Caco-2 (cell line): Measurements from ENCODE around the gene TMPRSS11D. TPM values are rescaled to one million over a fixed set of nuclear protein-coding genes. Genes with fewer than 3 reads are reported as not detected.

Source experiments
- BruUV-seq: library from RNA; stranded (reverse); fragments of 400-500 nt; replicated peaks from 2 replicates; lab custom pipeline; 2021; lab: Mats Ljungman, UMichigan
- CTCF ChIA-PET: fragments of 300-600 bp; sonication (Branson Sonifier 250); formaldehyde crosslinking; loops from one replicate; lab custom pipeline; 2022; ENCODE audit warnings: antibody characterized with exemption; lab: Charles Lee
- POLR2A ChIA-PET: fragments of 300-600 bp; sonication (Branson Sonifier 250); formaldehyde crosslinking; loops from one replicate; lab custom pipeline; 2022; ENCODE audit warnings: antibody characterized with exemption; lab: Charles Lee
- DNase-seq, 2 experiments: peaks; one replicate each; pipeline versions ENCODE4 v3.0.0 to v3.0.0-alpha.2; 2020 to 2022
- H3K27me3 ChIP-seq: replicated peaks from 2 replicates; pipeline ENCODE4 v1.6.0; 2011; ENCODE audit warnings: low read length; ENCODE audit not compliant: control insufficient read depth, insufficient read depth
- H3K36me3 ChIP-seq: 2 replicates; pipeline ENCODE4 v1.5.1; 2011; ENCODE audit warnings: low read length; ENCODE audit not compliant: control insufficient read depth, insufficient read depth
- H3K4me1 ChIP-seq: fragments of 250-450 bp; sonication (Bioruptor Pico); 2 replicates; pipeline ENCODE4 v1.5.1; 2020; ENCODE audit warnings: mild to moderate bottlenecking
- H3K4me3 ChIP-seq: 2 replicates; pipeline ENCODE4 v1.5.1; 2011; ENCODE audit warnings: low read depth, mild to moderate bottlenecking, control low read depth, low read length
- H3K9me3 ChIP-seq: fragments of 250-450 bp; sonication (Bioruptor Pico); 2 replicates; pipeline ENCODE4 v1.5.1; 2020; ENCODE audit warnings: mild to moderate bottlenecking, moderate library complexity
- H3K27ac Mint-ChIP-seq: one replicate; pipeline ENCODE4 v1.8.0; 2022; ENCODE audit warnings: mixed read lengths; ENCODE audit not compliant: unreplicated experiment
- H3K27me3 Mint-ChIP-seq: one replicate; pipeline ENCODE4 v1.8.0; 2022; ENCODE audit warnings: mixed read lengths; ENCODE audit not compliant: insufficient read depth, unreplicated experiment
- H3K36me3 Mint-ChIP-seq: one replicate; pipeline ENCODE4 v1.8.0; 2022; ENCODE audit warnings: mild to moderate bottlenecking, mixed read lengths; ENCODE audit not compliant: insufficient read depth, unreplicated experiment
- H3K4me1 Mint-ChIP-seq: one replicate; pipeline ENCODE4 v1.8.0; 2022; ENCODE audit warnings: low read depth, mixed read lengths; ENCODE audit not compliant: unreplicated experiment
- H3K4me3 Mint-ChIP-seq: one replicate; pipeline ENCODE4 v1.8.0; 2022; ENCODE audit warnings: mild to moderate bottlenecking, moderate library complexity, mixed read lengths; ENCODE audit not compliant: unreplicated experiment
- H3K9me3 Mint-ChIP-seq: one replicate; pipeline ENCODE4 v1.8.0; 2022; ENCODE audit warnings: mixed read lengths; ENCODE audit not compliant: unreplicated experiment
- CTCF ChIP-seq, 2 experiments: fragments of 200-600 bp in 1 of 2; IDR thresholded peaks; 1 replicate in 1 of 2; 2 replicates in 1 of 2; pipeline versions ENCODE4 v1.5.1 to v1.8.0; 2011 to 2022; ENCODE audit warnings: antibody characterized with exemption in 1 of 2, control low read depth in 1 of 2, inconsistent platforms in 1 of 2, low read depth in 1 of 2, low read length in 1 of 2, mild to moderate bottlenecking in 1 of 2, moderate library complexity in 1 of 2; ENCODE audit not compliant: insufficient read depth in 1 of 2, severe bottlenecking in 1 of 2, unreplicated experiment in 1 of 2
- intact Hi-C: fragments of 100-400 bp; cut with micrococcal nuclease; formaldehyde crosslinking; loops from one replicate; pipeline ENCODE4 v1.10.0; 2022; ENCODE audit not compliant: unreplicated experiment
- total RNA-seq: library from RNA; stranded (reverse); gene quantifications from 2 replicates; pipeline ENCODE4 v1.2.3, GENCODE V29; 2022

Gene TMPRSS11D
- total RNA-seq, 1 experiment from 2014 or later: not detected

GRCh38 chr4:67892253-67892652, 8.5 kb upstream of the TMPRSS11D start:
- H3K4me3 Mint-ChIP-seq: no peak overlapping the region
- Histone ChIP-seq H3K9me3 (no peaks in the 10 kb centered on the region), H3K4me3 (no peak overlapping the region), H3K36me3 (no peaks in the 10 kb centered on the region), H3K4me1 (no peaks in the 10 kb centered on the region), H3K27me3 (no peaks in the 10 kb centered on the region)
- TF ChIP-seq CTCF (IDR thresholded peaks at IDR 0.05; ENCODE audit: insufficient read depth in 1 of 2, low read depth in 1 of 2, low read length in 1 of 2, severe bottlenecking in 1 of 2, unreplicated experiment in 1 of 2): no peak
- intact Hi-C loops: no loop called here
- no peak for DNase-seq
- no peaks in the 10 kb centered on the region for H3K9me3 Mint-ChIP-seq
- H3K4me1 Mint-ChIP-seq: no peaks in the 10 kb centered on the region
- no TSS peak for BruUV-seq
- H3K27ac Mint-ChIP-seq: no peak overlapping the region
- POLR2A ChIA-PET: no interaction called here
- H3K36me3 Mint-ChIP-seq: no peaks in the 10 kb centered on the region
- H3K27me3 Mint-ChIP-seq: no peaks in the 10 kb centered on the region
- CTCF ChIA-PET: interaction anchor here (1.0 kb wide), 1 partner anchor 19 kb away, joined by 3 read pairs; no protein-coding TSS in a partner anchor

GRCh38 chr4:67891645-67892044, 7.8 kb upstream of the TMPRSS11D start:
- no peaks in the 10 kb centered on the region for H3K27me3 Mint-ChIP-seq
- ChIA-PET POLR2A (no interaction called here), CTCF (no interaction called here)
- no TSS peak for BruUV-seq
- H3K9me3 Mint-ChIP-seq: no peaks in the 10 kb centered on the region
- Histone ChIP-seq H3K9me3 (no peaks in the 10 kb centered on the region), H3K4me3 (no peak overlapping the region), H3K36me3 (no peaks in the 10 kb centered on the region), H3K27me3 (no peaks in the 10 kb centered on the region), H3K4me1 (no peaks in the 10 kb centered on the region)
- H3K4me3 Mint-ChIP-seq: no peak overlapping the region
- no peaks in the 10 kb centered on the region for H3K36me3 Mint-ChIP-seq
- intact Hi-C loops: no loop called here
- no peak for DNase-seq
- no peaks in the 10 kb centered on the region for H3K4me1 Mint-ChIP-seq
- no peak for TF ChIP-seq CTCF (IDR thresholded peaks at IDR 0.05; ENCODE audit: insufficient read depth in 1 of 2, low read depth in 1 of 2, low read length in 1 of 2, severe bottlenecking in 1 of 2, unreplicated experiment in 1 of 2)
- no peak overlapping the region for H3K27ac Mint-ChIP-seq

GRCh38 chr4:67886281-67886680, 2.5 kb upstream of the TMPRSS11D start:
- Histone ChIP-seq H3K36me3 (no peaks in the 10 kb centered on the region), H3K9me3 (no peaks in the 10 kb centered on the region), H3K27me3 (no peaks in the 10 kb centered on the region), H3K4me1 (no peaks in the 10 kb centered on the region), H3K4me3 (no peak overlapping the region)
- H3K27ac Mint-ChIP-seq: no peak overlapping the region
- H3K4me1 Mint-ChIP-seq: no peaks in the 10 kb centered on the region
- no peak overlapping the region for H3K4me3 Mint-ChIP-seq
- POLR2A ChIA-PET: no interaction called here
- no peaks in the 10 kb centered on the region for H3K9me3 Mint-ChIP-seq
- H3K27me3 Mint-ChIP-seq: peaks cover 3% of the 10 kb centered on the region
- no peaks in the 10 kb centered on the region for H3K36me3 Mint-ChIP-seq
- BruUV-seq: no TSS peak
- intact Hi-C loops: no loop called here
- DNase-seq: no peak
- CTCF ChIA-PET: no interaction called here
- no peak for TF ChIP-seq CTCF (IDR thresholded peaks at IDR 0.05; ENCODE audit: insufficient read depth in 1 of 2, low read depth in 1 of 2, low read length in 1 of 2, severe bottlenecking in 1 of 2, unreplicated experiment in 1 of 2)
